ENCODE data around the gene KLF18.

KLF18 gene

DNA sequence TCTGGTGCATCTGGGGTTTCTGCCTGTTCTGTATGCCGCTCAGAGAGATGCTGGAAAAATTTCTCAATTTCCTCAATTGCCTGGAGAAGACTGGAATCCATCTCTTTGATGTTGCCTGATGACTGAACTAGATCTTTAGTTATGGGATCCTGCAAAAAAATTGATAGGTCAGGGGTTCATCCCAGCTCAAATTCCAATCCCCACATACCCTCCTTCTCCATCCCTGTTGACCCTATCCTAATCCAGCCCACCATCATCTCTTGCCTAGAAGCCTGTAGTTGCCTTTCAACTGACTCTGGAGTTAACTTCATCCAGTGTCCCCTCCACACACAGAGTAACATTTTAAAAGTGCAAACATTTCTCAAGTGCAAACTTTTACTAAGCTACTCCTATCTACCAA, at the start of gene KLF18:
Gene KLF18, minus strand, starts transcription at position 101 of the 400 bp plus-strand sequence. Its CDS starts 0 bp downstream, at position 101.
- H3K9me3 Mint-ChIP-seq = peaks cover 31% of the 10 kb centered on the region
- intact Hi-C loops (cut with micrococcal nuclease) = no loop called here
- no peak within 1 kb of the TSS for H3K27ac Mint-ChIP-seq
- H3K4me3 Mint-ChIP-seq = no peak within 1 kb of the TSS
- peaks cover 5% of the 10 kb centered on the region for H3K27me3 Mint-ChIP-seq
- no peaks in the 10 kb centered on the region for H3K36me3 Mint-ChIP-seq (ENCODE audit: low read depth)
- no peaks in the 10 kb centered on the region for H3K4me1 Mint-ChIP-seq (ENCODE audit: low read depth)

DNA sequence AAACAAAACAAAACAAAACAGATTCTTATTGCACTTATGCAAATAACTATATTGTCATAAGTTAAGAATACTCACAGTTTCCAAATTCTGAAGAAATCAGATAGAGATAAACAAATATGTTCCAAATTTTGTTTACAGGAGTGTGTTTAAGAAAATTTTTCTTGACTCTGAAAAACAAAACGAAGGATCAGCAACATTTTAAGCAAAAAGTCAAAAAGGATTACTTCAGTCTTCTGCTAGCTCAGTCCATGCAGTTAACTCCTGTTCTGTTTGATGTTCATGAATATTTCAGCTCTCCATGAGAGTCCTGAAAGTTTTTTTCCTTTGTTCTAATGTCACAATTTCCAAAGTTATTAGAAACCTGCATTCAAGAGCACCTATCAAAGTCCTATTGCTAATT, 33.2 kb upstream of the KLF18 start:
- Mint-ChIP-seq H3K4me3 (no peak overlapping the region), H3K36me3 (ENCODE audit: low read depth) (no peaks in the 10 kb centered on the region), H3K27ac (no peak overlapping the region), H3K27me3 (no peaks in the 10 kb centered on the region), H3K4me1 (ENCODE audit: low read depth) (no peaks in the 10 kb centered on the region), H3K9me3 (peaks cover 15% of the 10 kb centered on the region)
- intact Hi-C loops (cut with micrococcal nuclease) = no loop called here

DNA sequence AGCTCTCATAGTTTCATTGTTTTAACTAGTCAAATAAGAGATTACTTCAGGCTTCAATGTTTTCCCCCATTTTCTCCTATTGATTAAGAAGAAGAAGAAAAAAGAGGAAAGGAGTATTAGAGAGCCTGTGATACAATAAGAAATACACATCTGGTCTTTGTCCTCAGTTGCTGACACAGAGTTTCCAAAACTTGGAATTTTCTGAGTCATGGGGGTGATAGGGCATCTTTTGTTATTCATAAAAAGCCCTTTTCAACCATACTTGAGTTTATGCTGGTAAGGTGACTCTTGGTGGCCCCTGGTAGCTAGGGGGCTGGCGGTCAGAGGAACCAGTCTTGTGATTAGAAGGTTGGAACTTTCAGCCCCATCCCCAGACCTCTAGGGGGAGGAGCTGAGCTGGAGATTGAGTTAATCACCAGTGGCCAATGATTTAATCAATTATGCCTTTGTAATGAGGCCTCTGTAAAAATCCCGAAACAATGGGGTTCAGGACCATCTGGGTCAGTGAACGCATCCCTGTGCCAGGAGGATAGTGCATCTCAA, 28.9 kb upstream of the KLF18 start:
- H3K27ac Mint-ChIP-seq = no peak overlapping the region

DNA sequence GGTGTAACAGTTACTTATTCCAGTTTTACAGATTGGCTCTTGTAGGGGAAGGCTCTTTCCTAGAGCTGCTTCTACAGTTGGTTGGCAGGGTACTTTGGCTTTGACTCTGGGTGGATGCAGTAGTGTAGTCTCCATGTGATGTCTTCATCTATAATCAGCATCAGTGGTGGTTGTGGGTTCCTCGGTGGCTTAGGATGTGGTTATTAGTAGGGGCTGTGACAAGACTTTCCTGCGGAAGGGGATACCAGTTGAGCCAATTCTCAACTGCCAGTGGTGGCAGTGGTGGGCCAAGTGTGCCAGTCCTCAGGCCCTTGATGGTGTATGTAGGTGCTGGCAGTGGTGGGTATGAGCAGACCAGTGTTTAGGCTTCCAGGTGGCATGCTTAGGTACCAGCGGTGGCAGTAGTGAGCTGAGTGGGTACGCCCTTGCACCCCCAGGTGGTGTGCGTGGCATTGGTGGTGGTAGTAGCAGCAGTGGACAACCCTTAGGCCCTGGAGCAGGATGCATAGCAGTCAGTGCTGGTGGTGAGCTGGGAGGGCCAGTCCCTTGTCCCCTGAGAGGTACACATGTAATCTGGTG, 27.2 kb upstream of the KLF18 start:
- Mint-ChIP-seq H3K9me3 (peaks cover 24% of the 10 kb centered on the region), H3K27ac (no peak overlapping the region), H3K27me3 (peaks cover 5% of the 10 kb centered on the region), H3K4me1 (ENCODE audit: low read depth) (no peaks in the 10 kb centered on the region), H3K4me3 (no peak overlapping the region), H3K36me3 (ENCODE audit: low read depth) (no peaks in the 10 kb centered on the region)
- intact Hi-C loops (cut with micrococcal nuclease) = no loop called here

More for the DNA sequence above, 28.9 kb upstream of the KLF18 start:
- Mint-ChIP-seq H3K4me1 (ENCODE audit: low read depth) (no peaks in the 10 kb centered on the region), H3K9me3 (peaks cover 30% of the 10 kb centered on the region), H3K4me3 (no peak overlapping the region), H3K27me3 (peaks cover 5% of the 10 kb centered on the region), H3K36me3 (ENCODE audit: low read depth) (no peaks in the 10 kb centered on the region)
- intact Hi-C loops (cut with micrococcal nuclease) = no loop called here

DNA sequence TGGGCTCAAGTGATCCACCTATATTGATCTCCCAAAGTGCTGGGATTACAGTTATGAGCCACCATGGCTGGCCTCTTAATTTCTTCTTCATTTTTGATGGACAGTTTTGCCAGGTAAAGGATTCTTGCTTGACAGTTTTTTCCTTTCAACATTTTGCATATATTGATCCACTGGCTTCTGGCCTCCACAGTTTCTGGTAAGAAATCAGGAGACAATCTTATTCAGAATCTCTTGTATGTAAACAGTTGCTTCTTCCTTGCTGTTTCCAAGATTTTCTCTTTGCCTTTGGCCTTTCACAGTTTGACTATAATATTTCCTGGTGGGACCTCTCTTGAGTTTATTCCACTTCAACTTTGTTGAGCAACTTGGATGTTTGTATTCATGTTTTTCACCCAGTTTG, 20.1 kb upstream of the KLF18 start:
- no peaks in the 10 kb centered on the region for H3K4me1 Mint-ChIP-seq (ENCODE audit: low read depth)

DNA sequence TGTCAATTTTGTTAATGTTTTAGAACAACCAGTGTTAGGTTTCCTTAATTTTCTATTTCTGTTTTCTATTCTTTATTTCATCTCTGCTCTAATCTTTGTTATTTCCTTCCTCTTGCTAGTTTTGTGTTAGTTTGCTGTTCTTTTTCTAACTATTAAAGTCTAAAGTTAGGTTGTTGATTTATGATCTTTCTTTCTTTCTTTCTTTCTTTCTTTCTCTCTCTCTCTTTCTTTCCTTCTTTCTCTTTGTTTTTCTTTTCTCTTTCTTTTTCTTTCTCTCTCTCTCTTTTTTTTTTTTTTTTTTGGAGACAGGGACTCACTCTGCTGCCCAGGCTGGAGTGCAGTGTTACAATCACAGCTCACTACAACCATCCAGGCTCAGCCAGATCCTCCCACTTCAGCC, 17.4 kb upstream of the KLF18 start:
- H3K27ac Mint-ChIP-seq = no peak overlapping the region
- H3K4me3 Mint-ChIP-seq = no peak overlapping the region
- H3K4me1 Mint-ChIP-seq (ENCODE audit: low read depth) = no peaks in the 10 kb centered on the region
- intact Hi-C loops (cut with micrococcal nuclease) = no loop called here
- no peaks in the 10 kb centered on the region for H3K27me3 Mint-ChIP-seq
- H3K9me3 Mint-ChIP-seq = no peaks in the 10 kb centered on the region
- no peaks in the 10 kb centered on the region for H3K36me3 Mint-ChIP-seq (ENCODE audit: low read depth)

More for the DNA sequence above, 20.1 kb upstream of the KLF18 start:
- Mint-ChIP-seq H3K27ac (no peak overlapping the region), H3K4me3 (no peak overlapping the region), H3K9me3 (no peaks in the 10 kb centered on the region), H3K27me3 (no peaks in the 10 kb centered on the region), H3K36me3 (ENCODE audit: low read depth) (no peaks in the 10 kb centered on the region)
- intact Hi-C loops (cut with micrococcal nuclease) = no loop called here

DNA sequence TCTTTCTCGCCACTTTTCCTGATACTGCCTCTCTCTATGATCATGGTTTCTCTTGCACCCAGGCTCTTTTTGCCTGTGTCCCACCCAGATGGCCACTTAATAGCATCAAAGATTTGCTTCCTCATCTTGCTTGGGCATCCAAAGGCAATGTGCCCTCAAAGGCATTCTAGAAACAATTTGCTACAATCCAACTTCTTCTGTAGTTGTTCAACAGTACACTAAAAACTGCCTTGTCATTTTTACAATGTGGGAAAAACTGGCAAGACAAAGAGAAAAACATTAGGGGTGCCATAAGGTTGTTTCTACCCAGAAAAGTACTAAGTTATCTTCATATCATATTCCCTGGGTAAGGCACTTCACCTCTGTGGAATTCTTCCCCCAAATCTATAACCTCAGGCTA, 16.5 kb upstream of the KLF18 start:
- no peak overlapping the region for H3K27ac Mint-ChIP-seq
- no peaks in the 10 kb centered on the region for H3K9me3 Mint-ChIP-seq
- H3K4me3 Mint-ChIP-seq = no peak overlapping the region
- H3K4me1 Mint-ChIP-seq (ENCODE audit: low read depth) = no peaks in the 10 kb centered on the region
- H3K27me3 Mint-ChIP-seq = no peaks in the 10 kb centered on the region
- intact Hi-C loops (cut with micrococcal nuclease) = no loop called here
- no peaks in the 10 kb centered on the region for H3K36me3 Mint-ChIP-seq (ENCODE audit: low read depth)

DNA sequence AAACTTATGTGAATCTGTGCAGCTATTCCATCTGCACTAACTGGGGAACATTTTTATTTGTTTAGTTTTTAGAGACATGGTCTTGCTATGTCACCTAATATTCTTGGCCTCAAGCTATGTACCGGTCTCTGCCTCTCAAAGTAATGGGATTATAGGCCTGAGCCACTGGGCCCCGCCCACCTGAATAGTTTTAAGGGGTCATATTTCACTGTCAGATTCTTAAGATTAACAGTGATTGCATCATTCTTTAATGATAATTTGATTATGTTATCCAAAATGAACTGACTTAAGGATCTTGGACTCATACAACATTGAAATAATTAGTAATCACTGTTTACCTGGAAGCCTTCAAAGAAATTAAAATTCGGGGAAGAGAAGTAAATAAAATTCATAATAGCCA, 12.6 kb upstream of the KLF18 start:
- H3K27me3 Mint-ChIP-seq = peaks cover 9% of the 10 kb centered on the region
- intact Hi-C loops (cut with micrococcal nuclease) = no loop called here
- no peak overlapping the region for H3K27ac Mint-ChIP-seq
- H3K9me3 Mint-ChIP-seq = no peaks in the 10 kb centered on the region
- no peaks in the 10 kb centered on the region for H3K36me3 Mint-ChIP-seq (ENCODE audit: low read depth)
- H3K4me1 Mint-ChIP-seq (ENCODE audit: low read depth) = no peaks in the 10 kb centered on the region
- no peak overlapping the region for H3K4me3 Mint-ChIP-seq

DNA sequence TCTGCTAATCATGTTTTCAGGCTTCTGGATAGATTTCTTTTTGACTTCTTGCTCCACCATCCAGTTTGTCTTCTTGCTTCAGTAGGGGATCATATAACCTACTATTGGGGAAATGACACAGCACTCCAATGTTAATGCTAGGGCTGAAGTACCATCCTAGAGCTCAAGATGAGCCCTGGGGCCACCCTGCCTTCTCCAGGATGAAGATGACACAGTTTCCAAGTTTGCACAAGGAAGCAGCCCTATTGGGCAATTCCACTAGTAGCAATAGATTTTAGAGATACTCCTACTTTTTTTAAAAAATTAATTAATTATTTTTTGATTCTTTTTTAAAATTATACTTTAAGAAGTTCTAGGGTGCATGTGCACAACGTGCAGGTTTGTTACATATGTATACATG, 11.3 kb upstream of the KLF18 start:
- H3K9me3 Mint-ChIP-seq = no peaks in the 10 kb centered on the region
- H3K36me3 Mint-ChIP-seq (ENCODE audit: low read depth) = no peaks in the 10 kb centered on the region
- no peaks in the 10 kb centered on the region for H3K4me1 Mint-ChIP-seq (ENCODE audit: low read depth)
- no peak overlapping the region for H3K4me3 Mint-ChIP-seq
- no peak overlapping the region for H3K27ac Mint-ChIP-seq
- peaks cover 9% of the 10 kb centered on the region for H3K27me3 Mint-ChIP-seq
- intact Hi-C loops (cut with micrococcal nuclease) = no loop called here

DNA sequence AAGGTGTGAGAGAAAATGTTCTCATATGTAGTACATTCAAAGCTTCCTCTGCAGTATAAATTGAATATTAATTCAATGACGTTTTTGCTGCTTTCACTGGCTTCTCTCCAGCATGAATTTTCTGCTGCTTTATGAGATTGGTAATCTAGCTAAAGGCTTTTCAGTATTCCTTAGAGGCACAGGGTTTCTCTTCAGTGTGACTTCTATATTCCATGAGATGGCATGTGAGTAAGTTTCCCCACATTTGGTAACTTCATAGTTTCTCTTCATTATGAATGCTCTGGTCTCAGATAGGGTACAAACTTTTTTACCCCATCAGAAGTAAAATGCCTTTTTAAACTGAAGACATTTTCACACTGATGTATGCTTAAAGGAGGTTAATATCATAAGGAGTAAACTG, 10.4 kb upstream of the KLF18 start:
- H3K36me3 Mint-ChIP-seq (ENCODE audit: low read depth) = no peaks in the 10 kb centered on the region
- H3K4me1 Mint-ChIP-seq (ENCODE audit: low read depth) = no peaks in the 10 kb centered on the region
- H3K27me3 Mint-ChIP-seq = peaks cover 9% of the 10 kb centered on the region
- H3K27ac Mint-ChIP-seq = no peak overlapping the region
- H3K9me3 Mint-ChIP-seq = peaks cover 1% of the 10 kb centered on the region
- intact Hi-C loops (cut with micrococcal nuclease) = no loop called here
- H3K4me3 Mint-ChIP-seq = no peak overlapping the region

DNA sequence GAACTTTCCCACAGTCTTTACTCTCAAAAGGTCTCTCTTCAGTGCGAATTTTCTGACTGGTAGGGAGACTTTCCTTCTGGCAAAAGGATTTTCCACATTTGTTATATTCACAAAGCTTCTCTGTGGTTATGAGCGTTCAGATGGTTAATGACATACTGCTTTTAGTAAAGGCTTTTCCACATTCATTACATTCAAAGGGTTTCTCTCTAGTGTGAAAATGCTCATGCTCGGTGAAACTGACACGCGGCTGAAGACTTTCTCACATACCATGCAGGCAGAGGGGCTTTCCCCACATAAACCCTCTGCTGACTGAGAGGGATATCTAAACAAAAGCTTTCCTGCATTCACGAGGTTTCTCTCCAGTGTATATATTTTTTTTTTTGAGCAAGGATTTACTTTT, 9.9 kb upstream of the KLF18 start:
- no peak overlapping the region for H3K27ac Mint-ChIP-seq
- intact Hi-C loops (cut with micrococcal nuclease) = no loop called here
- H3K9me3 Mint-ChIP-seq = peaks cover 6% of the 10 kb centered on the region
- H3K36me3 Mint-ChIP-seq (ENCODE audit: low read depth) = no peaks in the 10 kb centered on the region
- H3K27me3 Mint-ChIP-seq = peaks cover 9% of the 10 kb centered on the region
- no peaks in the 10 kb centered on the region for H3K4me1 Mint-ChIP-seq (ENCODE audit: low read depth)
- no peak overlapping the region for H3K4me3 Mint-ChIP-seq

DNA sequence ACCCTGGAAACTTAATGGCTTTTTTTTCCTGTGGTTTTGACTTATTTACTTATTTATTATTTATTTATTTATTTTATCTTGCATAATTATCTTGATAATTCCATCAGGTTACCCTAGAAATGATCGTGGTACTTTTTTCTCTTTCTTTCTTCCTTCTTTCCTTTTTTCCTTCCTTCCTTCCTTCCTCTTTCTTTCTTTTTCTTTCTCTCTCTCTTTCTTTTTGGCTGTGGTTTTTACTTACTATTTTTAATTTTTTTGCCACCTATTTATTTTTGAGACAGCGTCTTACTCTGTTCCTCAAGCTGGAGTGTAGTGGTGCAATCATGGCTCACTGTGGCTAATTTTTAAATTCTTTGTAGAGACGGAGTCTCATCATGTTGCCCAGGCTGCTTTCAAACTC, 6.2 kb upstream of the KLF18 start:
- Mint-ChIP-seq H3K36me3 (ENCODE audit: low read depth) (no peaks in the 10 kb centered on the region), H3K4me3 (no peak overlapping the region), H3K27ac (no peak overlapping the region), H3K27me3 (peaks cover 10% of the 10 kb centered on the region), H3K9me3 (peaks cover 35% of the 10 kb centered on the region), H3K4me1 (ENCODE audit: low read depth) (no peaks in the 10 kb centered on the region)
- intact Hi-C loops (cut with micrococcal nuclease) = no loop called here

DNA sequence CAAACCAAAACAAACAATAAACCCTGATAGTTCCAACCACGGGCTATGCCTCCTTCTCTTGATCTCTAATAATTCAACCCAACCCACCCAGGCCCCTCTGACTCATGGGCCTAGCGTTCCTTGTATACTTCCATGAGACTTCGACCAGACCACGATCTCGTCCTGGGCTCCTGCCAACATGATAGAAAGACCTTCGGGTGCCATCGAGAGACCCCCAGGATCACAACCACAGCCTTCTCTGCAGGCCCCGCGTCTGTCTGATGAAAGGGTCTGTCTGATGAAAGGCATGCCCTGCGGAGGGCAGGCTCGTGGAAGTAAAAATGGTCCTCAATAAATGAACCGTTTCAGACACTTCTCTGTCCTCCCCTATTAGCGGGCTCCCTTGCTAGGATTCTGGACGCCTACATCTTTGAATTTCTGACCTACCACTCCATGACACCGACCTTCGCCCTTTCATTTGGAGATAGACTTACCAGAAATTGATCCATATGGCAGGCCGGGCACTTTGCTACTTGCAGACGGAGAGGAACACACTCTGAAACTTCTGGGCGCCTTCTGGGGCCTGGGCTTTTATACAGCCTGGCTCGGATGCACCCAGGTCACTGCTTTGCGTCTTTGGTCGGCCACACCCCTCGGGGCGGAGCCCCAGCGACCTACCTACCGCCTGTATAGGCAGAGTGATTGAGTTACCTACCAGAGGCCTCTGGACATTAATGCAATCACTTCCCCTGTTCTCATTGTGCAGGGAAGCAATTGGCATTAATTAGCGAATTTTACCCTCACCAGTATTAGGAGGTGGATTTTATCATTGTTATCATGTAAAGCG, 5.3 kb upstream of the KLF18 start:
- intact Hi-C loops (cut with micrococcal nuclease) = no loop called here

DNA sequence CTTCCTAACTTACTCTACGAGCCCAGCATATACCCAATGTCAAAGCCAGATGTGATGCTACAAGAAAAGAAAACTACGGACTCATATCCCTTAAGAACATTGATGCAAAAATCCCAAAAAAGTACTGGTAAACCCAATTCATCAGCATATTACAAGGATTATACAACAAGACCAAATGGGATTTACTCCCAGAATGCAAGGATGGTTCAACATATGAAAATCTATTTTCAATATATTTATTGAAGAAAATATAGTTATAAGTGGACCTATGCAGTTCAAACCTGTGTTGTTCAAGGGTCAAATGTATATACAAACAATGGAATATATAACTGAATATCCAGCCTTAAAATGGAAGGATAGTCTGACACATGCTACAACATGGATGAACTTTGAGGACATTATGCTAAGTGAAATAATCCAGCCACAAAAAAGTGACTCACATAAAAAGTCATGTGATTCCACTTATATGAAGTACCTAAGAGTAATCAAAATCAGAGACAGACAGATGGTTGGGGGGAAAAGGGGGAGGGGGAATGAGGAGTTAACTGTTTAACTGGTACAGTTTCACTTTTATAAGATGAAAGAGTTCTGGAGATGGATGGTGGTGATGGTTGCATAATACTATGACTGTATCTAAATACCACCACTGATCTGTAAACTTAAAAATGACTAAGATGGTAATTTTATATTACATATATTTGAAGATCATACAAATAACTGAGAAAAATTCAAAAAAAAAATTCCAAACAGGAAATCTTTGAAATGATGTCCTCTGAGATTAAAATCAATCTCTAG, 3.7 kb upstream of the KLF18 start:
- intact Hi-C loops (cut with micrococcal nuclease) = no loop called here
- peaks cover 35% of the 10 kb centered on the region for H3K9me3 Mint-ChIP-seq
- no peak overlapping the region for H3K27ac Mint-ChIP-seq
- H3K4me1 Mint-ChIP-seq (ENCODE audit: low read depth) = no peaks in the 10 kb centered on the region
- H3K27me3 Mint-ChIP-seq = peaks cover 7% of the 10 kb centered on the region
- H3K36me3 Mint-ChIP-seq (ENCODE audit: low read depth) = no peaks in the 10 kb centered on the region
- H3K4me3 Mint-ChIP-seq = no peak overlapping the region

More for the DNA sequence above, 5.3 kb upstream of the KLF18 start:
- H3K9me3 Mint-ChIP-seq = peaks cover 35% of the 10 kb centered on the region
- H3K4me1 Mint-ChIP-seq (ENCODE audit: low read depth) = no peaks in the 10 kb centered on the region
- H3K36me3 Mint-ChIP-seq (ENCODE audit: low read depth) = no peaks in the 10 kb centered on the region
- no peak overlapping the region for H3K4me3 Mint-ChIP-seq
- H3K27ac Mint-ChIP-seq = no peak overlapping the region
- H3K27me3 Mint-ChIP-seq = peaks cover 7% of the 10 kb centered on the region
